Kidney epithelial cell (primary cell): ENCODE data around the gene DNER. TPM values are rescaled to one million over a fixed set of nuclear protein-coding genes. Genes with fewer than 3 reads are reported as not detected.

Source experiments
- DNase-seq: peaks from one replicate; pipeline ENCODE4 v3.0.0-alpha.2; 2010; ENCODE audit warnings: low read depth
- H3K27me3 ChIP-seq: 2 replicates; pipeline ENCODE4 v1.6.0; 2011; ENCODE audit warnings: low read length; ENCODE audit not compliant: control insufficient read depth, insufficient read depth
- H3K36me3 ChIP-seq: 2 replicates; pipeline ENCODE4 v1.5.1; 2011; ENCODE audit warnings: low read length; ENCODE audit not compliant: control insufficient read depth, insufficient read depth
- H3K4me3 ChIP-seq: 2 replicates; pipeline ENCODE4 v1.5.1; 2011; ENCODE audit warnings: low read depth, mild to moderate bottlenecking, control low read depth, low read length
- CTCF ChIP-seq: IDR thresholded peaks from 2 replicates; pipeline ENCODE4 v1.5.1; 2011; ENCODE audit warnings: mild to moderate bottlenecking, moderate library complexity, low read length, control low read depth, inconsistent platforms; ENCODE audit not compliant: insufficient read depth, poor library complexity, severe bottlenecking
- total RNA-seq: library from RNA; depleted of rRNA; stranded (reverse); fragments of >200 nt; gene quantifications from 2 replicates; pipeline ENCODE4 v1.2.3, GENCODE V29; 2015

DNER gene
- total RNA-seq, 1 donor from 2014 or later = 5.5 TPM

DNA sequence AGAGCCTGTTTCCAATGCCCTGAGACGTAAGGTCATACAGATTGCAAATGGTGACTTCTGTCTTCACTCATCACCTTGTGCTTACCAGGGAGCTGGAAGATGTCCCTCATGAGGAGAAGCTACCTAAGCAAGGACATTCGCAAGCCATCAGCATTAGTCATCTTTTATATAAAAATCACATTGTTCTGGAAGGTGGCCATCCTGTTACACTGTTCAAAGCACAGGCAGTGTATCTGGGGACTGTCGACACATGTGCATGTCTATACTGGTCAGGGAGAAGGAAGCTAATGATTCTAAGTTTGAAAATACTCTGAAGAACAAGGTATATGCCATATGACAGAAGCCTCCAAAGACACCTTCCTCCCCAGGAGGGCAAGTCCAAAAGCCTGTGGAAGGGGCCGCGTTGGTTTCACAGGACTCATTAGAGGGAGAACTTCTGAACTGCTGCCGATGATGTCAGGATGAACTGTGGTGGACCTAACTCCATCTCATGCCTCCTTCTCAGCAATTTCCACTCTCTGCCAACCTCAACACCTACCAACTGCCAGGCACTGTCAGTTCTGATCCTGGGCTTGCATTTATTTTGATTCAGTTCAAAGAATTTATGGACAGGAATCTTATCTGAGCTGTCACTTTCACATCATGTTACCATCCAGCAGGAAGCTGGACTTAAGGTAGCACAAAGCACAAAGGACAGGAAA, 39.4 kb downstream of the DNER start:
- Histone ChIP-seq H3K36me3 (no peaks in the 10 kb centered on the region), H3K27me3 (no peaks in the 10 kb centered on the region), H3K4me3 (no peak overlapping the region)
- TF ChIP-seq CTCF = no peak
- no peak for DNase-seq

DNA sequence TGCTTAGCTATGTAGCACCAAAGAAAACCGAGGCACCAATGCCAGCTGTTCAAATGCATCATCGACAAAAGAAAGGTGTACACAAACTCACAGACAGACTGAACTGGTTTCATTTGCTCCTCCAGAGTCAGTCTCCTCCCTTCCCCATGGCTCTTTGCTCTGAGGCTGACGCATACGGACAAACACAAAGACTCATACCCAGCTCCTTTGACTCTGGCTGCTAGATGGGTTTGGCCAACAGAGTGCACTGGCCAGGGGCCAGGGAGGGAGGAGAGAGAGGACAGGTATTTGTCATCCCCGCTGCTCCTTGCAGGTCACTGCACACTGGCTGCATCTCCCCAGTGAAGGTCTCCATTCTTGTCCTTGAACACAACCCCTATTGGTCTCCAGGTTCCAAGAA, 40.7 kb downstream of the DNER start:
- no peaks in the 10 kb centered on the region for H3K27me3 ChIP-seq
- no peak for DNase-seq
- TF ChIP-seq CTCF = no peak
- no peak overlapping the region for H3K4me3 ChIP-seq
- H3K36me3 ChIP-seq = no peaks in the 10 kb centered on the region

DNA sequence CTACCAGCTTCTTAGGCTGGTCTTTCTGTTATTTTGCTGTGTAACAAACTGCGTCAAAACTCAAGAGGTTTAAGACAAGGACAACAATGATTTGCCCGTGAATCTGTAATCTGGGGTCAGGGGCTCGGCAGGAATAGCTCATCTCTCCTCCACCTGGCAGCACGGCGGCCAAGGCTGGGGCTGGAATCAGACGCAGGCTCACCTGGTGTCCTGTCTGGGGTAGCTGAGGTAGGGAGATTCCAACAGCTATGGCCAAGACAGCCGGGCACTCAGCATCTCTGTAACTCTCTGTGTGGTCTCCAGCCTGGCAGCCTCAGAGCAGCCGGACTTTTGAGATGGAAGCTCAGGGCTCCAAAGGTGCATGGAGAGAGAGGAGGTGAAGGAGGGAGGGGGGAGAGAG, 42.3 kb downstream of the DNER start:
- TF ChIP-seq CTCF = no peak
- no peak overlapping the region for H3K4me3 ChIP-seq
- no peaks in the 10 kb centered on the region for H3K27me3 ChIP-seq
- DNase-seq = no peak
- no peaks in the 10 kb centered on the region for H3K36me3 ChIP-seq

DNA sequence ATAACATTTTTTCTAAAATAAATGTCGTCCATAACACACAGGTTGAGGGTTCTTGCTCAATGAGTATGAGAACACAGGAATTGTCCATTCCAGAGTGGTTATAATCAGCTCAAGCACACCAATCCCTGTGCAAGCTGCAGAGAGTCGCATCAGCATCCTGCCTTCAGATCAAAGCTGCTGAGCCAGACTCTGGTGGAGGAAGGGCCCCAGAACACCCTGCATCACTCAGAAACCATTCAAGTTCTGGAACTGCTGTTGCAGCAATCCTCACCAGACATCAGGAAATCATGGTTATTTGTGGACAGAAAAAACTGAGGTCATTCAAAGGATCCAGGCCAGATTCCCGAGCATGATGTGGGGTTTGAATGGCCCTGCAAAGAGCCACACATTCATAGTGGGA, 44.5 kb downstream of the DNER start:
- no peak for TF ChIP-seq CTCF
- Histone ChIP-seq H3K4me3 (no peak overlapping the region), H3K27me3 (no peaks in the 10 kb centered on the region), H3K36me3 (no peaks in the 10 kb centered on the region)
- DNase-seq = no peak

DNA sequence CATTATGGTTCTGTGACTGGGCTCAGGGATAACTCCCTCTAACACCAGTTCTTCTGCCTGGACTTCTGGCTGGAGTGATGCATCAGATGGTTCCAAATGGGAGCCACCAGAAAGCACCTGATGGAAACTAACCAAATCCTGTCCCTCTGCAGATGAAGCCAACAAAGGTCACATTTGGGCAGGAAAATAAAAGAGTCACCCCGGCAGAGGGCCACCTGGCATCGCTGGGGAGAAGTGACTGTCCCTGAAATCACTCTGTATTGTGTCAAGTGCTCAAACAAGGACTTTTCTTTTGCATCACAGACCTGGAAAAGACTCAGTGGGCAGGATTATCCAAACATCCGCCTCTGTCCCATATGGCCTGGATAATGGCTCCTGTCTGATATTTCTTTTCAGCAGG, 47.5 kb downstream of the DNER start:
- no peak for DNase-seq
- H3K4me3 ChIP-seq = no peak overlapping the region
- TF ChIP-seq CTCF = no peak
- H3K36me3 ChIP-seq = no peaks in the 10 kb centered on the region
- no peaks in the 10 kb centered on the region for H3K27me3 ChIP-seq

- TF ChIP-seq CTCF = no peak
- no peak overlapping the region for H3K4me3 ChIP-seq
- no peak for DNase-seq
- no peaks in the 10 kb centered on the region for H3K36me3 ChIP-seq
- no peaks in the 10 kb centered on the region for H3K27me3 ChIP-seq
Measured at GRCh38 chr2:229665158-229665557, 49.2 kb downstream of the DNER start.
